NCI-H82 treated with DMSO at 0.1 percent for 48 hours (cell line): ENCODE measurements around the gene ABCC9.

Experiments
- DNase-seq: peaks from one replicate; lab custom pipeline; 2025; ENCODE audit not compliant: unreplicated experiment; lab: John Stamatoyannopoulos, UW

Gene ABCC9

GRCh38 chr12:21940549-21941505 is at the start of gene ABCC9:
Gene ABCC9, minus strand, starts transcription at chr12:21941426. Its CDS starts 4,752 bp downstream, at chr12:21936674.
- DNase-seq = peak; percentile 45

DNA sequence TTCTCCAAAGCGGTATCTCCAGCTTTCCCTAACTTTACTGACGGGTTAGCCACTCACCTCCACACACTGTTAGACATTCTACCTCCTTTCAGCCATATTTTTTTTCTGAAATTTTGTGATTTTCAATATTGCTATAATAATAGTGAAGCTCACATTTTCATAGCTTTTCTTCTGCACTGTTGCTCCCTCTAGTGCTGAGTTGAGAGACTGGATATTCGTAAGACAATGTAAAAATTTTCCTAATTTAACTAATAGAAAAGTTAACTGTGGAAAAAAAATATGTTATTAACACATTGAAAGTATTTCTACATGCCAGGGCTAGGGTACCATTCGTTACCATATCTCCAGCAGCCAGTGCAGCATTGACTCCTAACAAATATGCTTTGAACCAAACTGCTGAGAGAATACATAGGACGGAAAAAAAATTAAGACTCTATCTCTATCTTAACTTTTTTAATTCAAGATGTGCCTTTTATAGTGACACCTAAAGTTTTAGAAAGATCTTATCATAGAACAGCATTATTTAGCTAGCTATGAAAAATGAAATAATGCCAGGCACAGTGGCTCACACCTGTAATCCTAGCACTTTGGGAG is 48.7 kb upstream of the ABCC9 start:
- no peak for DNase-seq

- no peak for DNase-seq
Measured at GRCh38 chr12:21988619-21989018, 47.4 kb upstream of the ABCC9 start.

- DNase-seq = no peak
Measured at GRCh38 chr12:21987755-21988154, 46.5 kb upstream of the ABCC9 start.

GRCh38 chr12:21985155-21985554 is 43.9 kb upstream of the ABCC9 start:
- DNase-seq = no peak

DNA sequence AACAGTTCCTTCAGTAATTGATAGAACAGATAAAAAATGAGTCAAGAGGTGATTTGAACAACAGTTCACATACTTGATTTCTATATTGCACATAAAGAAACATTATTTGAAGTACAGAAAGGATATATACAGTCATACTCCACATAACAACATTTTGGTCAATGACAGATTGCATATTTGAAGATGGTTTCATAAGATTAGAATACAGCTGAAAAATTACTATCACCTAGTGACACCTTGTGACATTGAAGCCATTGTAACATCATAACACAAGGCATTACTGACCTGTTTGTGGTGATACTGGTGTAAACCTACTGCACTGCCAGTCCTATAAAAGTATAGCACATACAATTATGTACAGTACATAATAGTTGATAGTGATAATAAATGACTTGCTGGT is 43.1 kb upstream of the ABCC9 start:
- DNase-seq = no peak

GRCh38 chr12:21983095-21983494 is 41.9 kb upstream of the ABCC9 start:
- no peak for DNase-seq

DNA sequence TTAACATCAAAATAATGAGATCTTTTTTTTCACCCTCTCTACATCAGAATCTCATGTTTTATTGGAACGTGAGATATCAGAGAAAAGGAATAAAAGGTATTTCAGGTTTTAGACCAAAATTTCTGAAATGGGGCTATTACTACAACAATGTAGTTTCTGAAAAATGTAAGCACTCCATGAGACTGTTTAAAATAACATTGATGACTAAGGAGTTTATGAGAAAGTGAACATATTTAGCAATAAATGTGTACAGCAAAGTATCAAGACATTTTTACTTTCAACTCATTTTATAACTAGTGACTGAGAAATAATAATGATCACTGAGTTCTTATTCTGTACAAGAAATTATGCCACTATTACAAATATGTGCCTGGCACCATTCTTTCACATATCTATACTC is 39.3 kb upstream of the ABCC9 start:
- no peak for DNase-seq

- DNase-seq = no peak
Measured at GRCh38 chr12:21975293-21975692, 34.1 kb upstream of the ABCC9 start.

DNA sequence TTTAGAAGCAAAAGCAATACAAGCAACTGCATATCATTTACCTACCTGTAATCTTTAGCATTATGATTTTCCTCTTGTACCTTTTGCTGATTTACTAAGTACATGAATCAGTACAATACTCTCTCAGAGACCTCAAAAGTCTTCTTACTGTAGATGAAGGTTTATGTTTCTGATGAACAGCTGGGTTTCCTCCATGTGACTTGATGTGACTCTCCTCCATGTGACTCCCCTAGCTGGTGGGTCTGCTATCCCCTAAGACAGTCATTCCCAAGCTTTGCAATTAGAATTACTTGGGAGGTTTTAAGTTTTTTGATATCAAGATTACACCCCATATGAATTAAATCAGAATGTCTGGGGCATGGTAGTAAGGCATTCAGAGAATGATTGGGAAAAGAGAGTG is 32.0 kb upstream of the ABCC9 start:
- no peak for DNase-seq

- DNase-seq = no peak
Measured at GRCh38 chr12:21972055-21972454, 30.8 kb upstream of the ABCC9 start.

- DNase-seq = no peak
Measured at GRCh38 chr12:21971344-21971743, 30.1 kb upstream of the ABCC9 start.

- DNase-seq = no peak
Measured at GRCh38 chr12:21962821-21963220, 21.6 kb upstream of the ABCC9 start.

DNA sequence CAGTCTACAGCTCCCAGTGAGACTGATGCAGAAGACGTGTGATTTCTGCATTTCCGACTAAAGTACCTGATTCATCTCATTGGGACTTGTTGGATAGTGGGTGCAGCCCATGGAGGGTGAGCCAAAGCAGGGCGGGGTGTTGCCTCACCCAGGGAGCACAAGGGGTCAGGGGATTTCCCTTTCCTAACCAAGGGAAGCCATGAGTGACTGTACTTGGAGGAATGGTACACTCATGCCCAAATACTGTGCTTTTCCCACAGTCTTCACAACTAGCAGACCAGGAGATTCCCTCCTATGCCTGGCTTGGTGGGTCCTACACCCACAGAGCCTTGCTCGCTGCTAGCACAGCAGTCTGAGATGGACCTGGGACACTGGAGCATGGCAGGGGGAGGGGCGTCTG is 21.0 kb upstream of the ABCC9 start:
- DNase-seq = no peak

GRCh38 chr12:21950649-21951048 is 9.4 kb upstream of the ABCC9 start:
- no peak for DNase-seq

DNA sequence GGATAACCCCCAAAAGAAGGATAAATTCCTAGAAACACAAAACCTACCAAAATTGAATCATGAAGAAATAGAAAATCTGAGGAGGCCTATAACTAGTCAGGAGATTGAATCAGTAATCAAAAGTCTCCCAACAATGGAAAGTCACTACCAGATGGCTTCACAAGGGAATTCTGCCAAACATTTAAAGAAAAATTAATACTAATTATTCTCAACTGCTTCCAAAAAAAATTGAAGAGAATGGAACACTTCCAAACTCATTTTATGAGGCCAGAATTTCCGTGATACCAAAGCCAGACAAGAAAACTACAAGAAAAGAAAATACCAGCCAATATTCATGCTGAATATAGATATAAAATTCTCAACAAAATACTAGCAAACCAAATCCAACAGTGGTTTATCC is 7.8 kb upstream of the ABCC9 start:
- no peak for DNase-seq

DNA sequence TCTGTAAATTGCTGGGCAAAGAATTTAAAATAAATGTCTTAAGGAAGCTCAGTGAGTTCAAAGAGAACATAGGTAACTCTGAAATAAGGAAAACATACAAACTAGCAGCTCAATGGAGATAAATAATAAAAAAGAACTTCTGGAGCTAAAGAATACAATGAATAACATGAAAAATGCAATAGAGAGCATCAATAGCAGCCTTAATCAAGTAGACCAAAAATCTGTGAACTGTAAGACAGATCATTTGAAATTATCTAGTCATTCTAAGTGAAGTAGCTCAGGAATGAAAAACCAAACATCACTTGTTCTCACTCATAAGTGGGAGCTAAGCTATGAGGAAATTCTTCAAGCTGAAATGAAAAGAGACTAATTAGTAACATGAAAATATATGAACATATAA is 5.8 kb upstream of the ABCC9 start:
- DNase-seq = no peak

GRCh38 chr12:21945002-21945401 is 3.8 kb upstream of the ABCC9 start:
- no peak for DNase-seq

DNA sequence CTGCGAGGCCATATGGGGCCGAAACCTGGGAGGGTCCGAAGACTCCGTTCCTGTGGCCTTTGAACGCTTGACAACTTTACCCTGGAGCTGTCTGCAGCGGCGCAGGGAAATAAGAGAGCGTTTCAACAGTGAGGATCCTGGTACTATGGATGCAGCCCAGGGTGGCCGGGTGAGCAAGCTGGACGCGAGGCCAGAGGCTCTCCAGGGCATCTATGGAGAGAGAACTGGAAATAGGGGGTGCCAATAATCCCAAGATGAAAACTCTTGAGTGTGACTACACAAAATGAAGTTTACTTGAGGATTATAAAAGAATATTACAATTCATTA is 1.1 kb upstream of the ABCC9 start:
- no peak for DNase-seq

DNA sequence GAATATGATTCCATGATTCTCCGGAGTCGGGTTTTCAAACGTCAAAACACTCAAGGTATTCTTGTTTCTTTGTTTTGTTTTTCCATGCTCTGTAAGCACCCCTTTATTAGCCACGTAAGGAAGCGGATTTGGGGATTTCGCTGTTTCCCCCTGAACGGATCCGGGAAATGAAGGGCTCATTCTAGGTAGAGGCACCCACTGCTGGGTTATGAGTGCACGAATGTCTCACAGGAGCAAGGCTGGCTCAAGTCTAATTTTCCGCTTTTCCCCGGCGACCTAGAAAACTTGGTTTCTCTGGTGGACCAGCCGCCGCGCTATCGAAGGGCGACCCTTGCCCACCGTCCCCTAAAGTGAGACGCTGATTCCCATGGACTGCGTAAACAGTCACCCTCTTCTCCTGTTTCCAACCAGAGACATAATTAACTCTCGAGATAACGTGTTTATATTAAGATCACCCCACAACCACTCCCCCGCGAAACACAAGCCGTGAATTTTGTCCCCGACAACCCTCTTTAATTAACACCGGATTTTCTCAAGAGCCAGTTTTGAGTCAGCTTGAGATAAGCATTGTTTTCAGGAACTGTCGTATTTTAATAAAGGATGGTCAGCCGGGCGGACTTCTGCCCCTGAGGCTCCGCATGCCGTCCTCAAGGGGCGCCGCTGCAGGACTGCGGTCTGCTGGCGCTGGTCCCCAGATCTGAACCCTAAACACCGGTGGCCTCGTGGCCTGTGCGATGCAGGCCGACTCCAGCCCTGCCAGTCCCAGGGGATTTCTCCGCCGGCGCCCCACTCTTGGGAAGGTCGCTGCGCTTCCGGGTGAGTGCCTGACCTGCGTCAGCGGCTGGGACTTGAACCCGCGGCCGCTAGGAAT is 515 bp upstream of the ABCC9 start:
- no peak for DNase-seq

GRCh38 chr12:21939435-21939834 is 1.8 kb downstream of the ABCC9 start:
- DNase-seq = peak; percentile 70

- DNase-seq = no peak
Measured at GRCh38 chr12:21938879-21939278, 2.3 kb downstream of the ABCC9 start.
